T-helper 2 cell treated with Interferon-gamma antibody and Interleukin-4, amounts not matched to agents 5 μg/mL and 100 μg/mL, for 36 hours (primary cell): ENCODE results near the gene COA3.
A peak's percentile ranks its signal among the peaks of the same experiment; 100 is the strongest.

Experiments used
- DNase-seq: peaks from one replicate; pipeline ENCODE4 v3.0.0; 2021; ENCODE audit warnings: low spot score
- H3K27ac Mint-ChIP-seq: one replicate; pipeline ENCODE4 v1.8.0; 2021; ENCODE audit warnings: mild to moderate bottlenecking, mixed read lengths
- H3K27me3 Mint-ChIP-seq: one replicate; pipeline ENCODE4 v1.8.0; 2021; ENCODE audit warnings: low read depth, mixed read lengths
- H3K36me3 Mint-ChIP-seq: one replicate; pipeline ENCODE4 v1.8.0; 2021; ENCODE audit warnings: low read depth, mixed read lengths
- H3K4me1 Mint-ChIP-seq: one replicate; pipeline ENCODE4 v1.8.0; 2021; ENCODE audit warnings: low read depth, mixed read lengths
- H3K4me3 Mint-ChIP-seq: one replicate; pipeline ENCODE4 v1.8.0; 2022; ENCODE audit warnings: mild to moderate bottlenecking, moderate library complexity, mixed read lengths
- H3K9me3 Mint-ChIP-seq: one replicate; pipeline ENCODE4 v1.8.0; 2021; ENCODE audit warnings: mixed read lengths

The COA3 gene

DNA sequence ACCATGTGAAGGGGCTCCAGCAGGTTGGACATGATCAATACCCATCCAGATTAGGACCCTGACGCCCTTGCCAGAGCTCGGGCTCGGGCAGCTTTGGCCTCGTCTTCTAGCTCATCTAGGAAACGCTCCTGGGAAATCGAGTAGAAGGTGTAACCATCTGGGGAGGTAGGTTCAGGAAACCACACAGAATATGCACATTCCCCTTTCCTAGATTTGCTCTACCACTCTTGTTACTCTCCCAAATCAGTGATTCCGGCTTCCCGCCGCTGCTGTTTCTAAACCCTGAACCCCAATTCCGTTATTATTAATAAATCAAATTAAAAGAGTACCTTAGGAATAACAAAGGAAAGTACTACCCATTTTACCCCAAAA, 507 bp downstream of the COA3 start:
- Mint-ChIP-seq H3K27ac (peak overlapping the region; percentile 75), H3K9me3 (peaks cover 4% of the 10 kb centered on the region), H3K4me3 (peak overlapping the region; percentile 94), H3K36me3 (peaks cover 11% of the 10 kb centered on the region), H3K4me1 (peaks cover 11% of the 10 kb centered on the region), H3K27me3 (peaks cover 18% of the 10 kb centered on the region)
- no peak for DNase-seq

DNA sequence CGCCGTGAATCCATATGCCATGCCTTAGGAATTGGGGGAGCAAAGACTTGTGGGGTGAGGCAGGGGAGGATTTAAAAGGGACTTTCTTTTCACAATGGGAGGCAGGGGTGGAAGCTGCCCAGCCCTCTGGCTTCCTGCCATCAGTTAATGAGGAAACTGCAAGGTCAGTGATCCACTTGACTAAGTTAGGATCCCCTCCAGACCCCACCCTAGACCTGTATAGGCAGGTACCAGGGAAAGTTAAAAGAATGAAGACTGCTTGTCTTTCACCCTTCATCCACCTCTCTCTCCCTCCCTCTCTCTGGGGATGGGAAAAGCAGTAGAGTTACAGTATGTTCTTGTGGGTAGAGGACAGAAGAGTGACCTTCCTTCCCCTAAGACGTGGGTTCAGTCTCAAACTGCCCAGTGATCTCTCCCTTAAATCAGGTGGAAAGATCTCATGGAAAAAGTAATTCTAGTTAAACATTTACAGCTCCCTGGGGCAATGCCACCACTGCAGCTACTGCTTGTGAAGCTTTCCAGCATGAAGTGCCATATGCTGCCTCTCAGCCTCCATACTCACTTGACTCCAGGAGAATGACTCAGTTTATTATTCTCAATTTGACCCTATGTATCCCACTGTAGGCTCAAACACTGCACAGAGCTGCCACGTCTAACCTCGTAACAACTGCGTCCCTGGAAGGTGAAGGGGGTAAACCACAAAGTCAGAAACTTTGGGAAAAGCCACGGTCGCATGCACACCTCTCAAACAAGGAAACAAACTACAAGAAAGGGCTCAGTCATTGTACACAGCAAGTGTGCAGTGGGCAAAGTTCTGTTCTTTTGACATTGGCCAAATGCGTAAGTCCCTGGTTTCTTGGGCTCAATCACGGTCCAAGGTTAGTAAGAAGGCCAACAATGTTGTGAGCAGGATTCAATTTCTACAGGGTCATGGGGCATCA, 1.2 kb downstream of the COA3 start:
- peaks cover 4% of the 10 kb centered on the region for H3K9me3 Mint-ChIP-seq
- H3K36me3 Mint-ChIP-seq: peaks cover 11% of the 10 kb centered on the region
- peak overlapping the region; percentile 94 for H3K4me3 Mint-ChIP-seq
- DNase-seq: no peak
- H3K27me3 Mint-ChIP-seq: peaks cover 14% of the 10 kb centered on the region
- no peak overlapping the region for H3K27ac Mint-ChIP-seq
- H3K4me1 Mint-ChIP-seq: peaks cover 11% of the 10 kb centered on the region

DNA sequence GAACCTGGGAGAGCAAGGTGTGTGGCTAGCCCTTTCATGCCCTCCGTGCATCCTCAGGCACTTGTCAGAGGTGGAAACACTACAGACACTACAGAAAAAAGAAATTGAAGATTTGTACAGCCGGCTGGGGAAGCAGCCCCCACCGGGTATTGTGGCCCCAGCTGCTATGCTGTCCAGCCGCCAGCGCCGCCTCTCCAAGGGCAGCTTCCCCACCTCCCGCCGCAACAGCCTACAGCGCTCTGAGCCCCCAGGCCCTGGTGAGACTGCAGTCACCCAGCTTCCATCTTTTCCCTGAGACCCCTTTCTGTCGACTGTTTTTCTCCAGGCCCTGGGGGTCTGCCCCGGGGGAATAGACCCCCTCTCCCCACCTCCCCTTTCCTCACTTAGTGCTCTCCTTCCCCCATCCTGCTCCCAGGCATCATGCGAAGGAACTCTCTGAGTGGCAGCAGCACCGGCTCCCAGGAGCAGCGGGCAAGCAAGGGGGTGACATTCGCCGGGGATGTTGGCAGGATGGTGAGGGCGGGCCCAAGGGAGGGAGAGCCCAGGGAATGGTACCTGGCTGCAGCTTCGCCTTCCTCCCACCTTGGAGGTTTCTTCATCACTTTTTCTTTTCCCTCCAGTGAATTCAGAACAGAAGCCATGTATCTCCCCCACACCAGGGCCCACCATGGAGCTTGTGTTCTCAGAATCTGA, 2.3 kb downstream of the COA3 start:
- peak overlapping the region; percentile 44 for H3K4me3 Mint-ChIP-seq
- no peak for DNase-seq
- H3K4me1 Mint-ChIP-seq: peaks cover 11% of the 10 kb centered on the region
- peaks cover 11% of the 10 kb centered on the region for H3K36me3 Mint-ChIP-seq
- H3K27me3 Mint-ChIP-seq: peaks cover 9% of the 10 kb centered on the region
- no peak overlapping the region for H3K27ac Mint-ChIP-seq
- peaks cover 4% of the 10 kb centered on the region for H3K9me3 Mint-ChIP-seq

GRCh38 chr17:42795465-42795864, 3.0 kb downstream of the COA3 start:
- peaks cover 11% of the 10 kb centered on the region for H3K36me3 Mint-ChIP-seq
- H3K27ac Mint-ChIP-seq: no peak overlapping the region
- peak overlapping the region; percentile 27 for H3K4me3 Mint-ChIP-seq
- peaks cover 4% of the 10 kb centered on the region for H3K9me3 Mint-ChIP-seq
- no peak for DNase-seq
- H3K4me1 Mint-ChIP-seq: peaks cover 11% of the 10 kb centered on the region
- peaks cover 6% of the 10 kb centered on the region for H3K27me3 Mint-ChIP-seq

DNA sequence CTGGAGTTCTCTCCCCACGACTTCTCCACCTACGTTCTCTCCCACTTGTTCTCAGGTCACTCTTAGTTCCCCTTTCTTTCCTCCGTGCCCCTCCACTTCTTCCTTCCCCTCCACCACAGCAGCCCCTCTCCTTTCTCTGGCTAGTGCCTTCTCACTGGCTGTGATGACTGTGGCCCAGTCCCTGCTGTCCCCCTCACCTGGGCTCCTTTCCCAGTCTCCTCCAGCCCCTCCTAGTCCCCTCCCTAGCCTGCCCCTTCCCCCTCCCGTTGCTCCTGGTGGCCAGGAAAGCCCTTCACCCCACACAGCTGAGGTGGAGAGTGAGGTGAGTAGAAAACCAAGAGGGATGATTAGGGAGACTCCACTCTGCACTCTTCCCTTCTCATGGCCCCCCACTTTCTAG, 3.4 kb downstream of the COA3 start:
- Mint-ChIP-seq H3K36me3 (peaks cover 11% of the 10 kb centered on the region), H3K9me3 (peaks cover 4% of the 10 kb centered on the region), H3K4me1 (peaks cover 11% of the 10 kb centered on the region), H3K27ac (no peak overlapping the region), H3K27me3 (peaks cover 5% of the 10 kb centered on the region), H3K4me3 (no peak overlapping the region)
- DNase-seq: no peak

DNA sequence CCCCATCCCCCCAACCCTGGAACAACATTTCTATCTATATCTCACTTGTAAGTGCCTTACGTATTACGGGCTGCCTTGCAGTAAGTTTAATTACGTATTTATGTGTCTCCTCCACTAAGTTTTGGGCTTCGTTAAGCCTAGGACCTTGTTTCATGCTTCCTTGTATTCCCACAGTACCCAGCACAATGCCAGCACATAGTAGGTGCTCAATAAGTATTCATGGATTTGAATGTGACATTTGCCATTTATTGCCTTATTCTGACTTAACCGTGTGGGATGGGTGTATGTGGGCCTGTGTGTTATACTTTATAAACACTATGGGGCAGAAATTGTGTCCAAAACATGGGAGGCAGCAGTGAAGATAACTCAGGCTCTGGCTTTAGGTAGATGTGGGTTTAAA, 6.0 kb downstream of the COA3 start:
- no peak for DNase-seq
- Mint-ChIP-seq H3K27me3 (peaks cover 17% of the 10 kb centered on the region), H3K36me3 (peaks cover 10% of the 10 kb centered on the region), H3K9me3 (no peaks in the 10 kb centered on the region), H3K27ac (no peak overlapping the region), H3K4me1 (peaks cover 4% of the 10 kb centered on the region), H3K4me3 (no peak overlapping the region)

- no peak overlapping the region for H3K27ac Mint-ChIP-seq
- no peak for DNase-seq
- H3K4me1 Mint-ChIP-seq: peaks cover 2% of the 10 kb centered on the region
- H3K27me3 Mint-ChIP-seq: peaks cover 21% of the 10 kb centered on the region
- no peaks in the 10 kb centered on the region for H3K9me3 Mint-ChIP-seq
- H3K36me3 Mint-ChIP-seq: peaks cover 10% of the 10 kb centered on the region
- no peak overlapping the region for H3K4me3 Mint-ChIP-seq
These were observed 6.6 kb downstream of the COA3 start for GRCh38 chr17:42791948-42792347.

- Mint-ChIP-seq H3K27ac (no peak overlapping the region), H3K27me3 (peaks cover 63% of the 10 kb centered on the region), H3K36me3 (no peaks in the 10 kb centered on the region), H3K9me3 (no peaks in the 10 kb centered on the region), H3K4me1 (peaks cover 3% of the 10 kb centered on the region), H3K4me3 (no peak overlapping the region)
- no peak for DNase-seq
These were observed 11.2 kb downstream of the COA3 start for GRCh38 chr17:42787266-42787665.

- peaks cover 3% of the 10 kb centered on the region for H3K4me1 Mint-ChIP-seq
- H3K36me3 Mint-ChIP-seq: peaks cover 2% of the 10 kb centered on the region
- H3K27ac Mint-ChIP-seq: no peak overlapping the region
- no peak for DNase-seq
- no peak overlapping the region for H3K4me3 Mint-ChIP-seq
- no peaks in the 10 kb centered on the region for H3K9me3 Mint-ChIP-seq
- H3K27me3 Mint-ChIP-seq: peaks cover 70% of the 10 kb centered on the region
These were observed 13.5 kb downstream of the COA3 start for GRCh38 chr17:42784811-42785592.

DNA sequence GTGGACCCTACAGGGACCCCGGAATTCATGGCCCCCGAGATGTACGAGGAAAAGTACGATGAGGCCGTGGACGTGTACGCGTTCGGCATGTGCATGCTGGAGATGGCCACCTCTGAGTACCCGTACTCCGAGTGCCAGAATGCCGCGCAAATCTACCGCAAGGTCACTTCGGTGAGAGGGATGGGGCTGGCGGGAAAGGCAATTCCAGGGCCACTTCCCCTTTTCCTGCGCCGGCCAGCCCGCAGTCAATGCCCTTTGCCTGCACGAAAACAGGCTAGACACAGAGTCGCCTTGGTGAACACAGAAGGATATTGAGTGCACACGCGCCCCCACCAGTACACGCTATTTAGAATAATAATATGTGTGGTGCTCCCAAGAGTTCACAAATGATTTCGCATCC, 14.1 kb downstream of the COA3 start:
- H3K36me3 Mint-ChIP-seq: peaks cover 7% of the 10 kb centered on the region
- H3K4me1 Mint-ChIP-seq: peaks cover 3% of the 10 kb centered on the region
- no peak overlapping the region for H3K4me3 Mint-ChIP-seq
- DNase-seq: no peak
- H3K9me3 Mint-ChIP-seq: no peaks in the 10 kb centered on the region
- H3K27me3 Mint-ChIP-seq: peaks cover 72% of the 10 kb centered on the region
- H3K27ac Mint-ChIP-seq: no peak overlapping the region

GRCh38 chr17:42783791-42784138, 14.7 kb downstream of the COA3 start:
- Mint-ChIP-seq H3K4me1 (peaks cover 3% of the 10 kb centered on the region), H3K27ac (no peak overlapping the region), H3K27me3 (peaks cover 70% of the 10 kb centered on the region), H3K9me3 (no peaks in the 10 kb centered on the region), H3K4me3 (no peak overlapping the region), H3K36me3 (peaks cover 14% of the 10 kb centered on the region)
- DNase-seq: no peak

- H3K4me1 Mint-ChIP-seq: peaks cover 3% of the 10 kb centered on the region
- H3K27ac Mint-ChIP-seq: no peak overlapping the region
- peaks cover 14% of the 10 kb centered on the region for H3K36me3 Mint-ChIP-seq
- no peak overlapping the region for H3K4me3 Mint-ChIP-seq
- H3K9me3 Mint-ChIP-seq: no peaks in the 10 kb centered on the region
- H3K27me3 Mint-ChIP-seq: peaks cover 70% of the 10 kb centered on the region
- DNase-seq: no peak
These were observed 15.3 kb downstream of the COA3 start for GRCh38 chr17:42783062-42783790.

DNA sequence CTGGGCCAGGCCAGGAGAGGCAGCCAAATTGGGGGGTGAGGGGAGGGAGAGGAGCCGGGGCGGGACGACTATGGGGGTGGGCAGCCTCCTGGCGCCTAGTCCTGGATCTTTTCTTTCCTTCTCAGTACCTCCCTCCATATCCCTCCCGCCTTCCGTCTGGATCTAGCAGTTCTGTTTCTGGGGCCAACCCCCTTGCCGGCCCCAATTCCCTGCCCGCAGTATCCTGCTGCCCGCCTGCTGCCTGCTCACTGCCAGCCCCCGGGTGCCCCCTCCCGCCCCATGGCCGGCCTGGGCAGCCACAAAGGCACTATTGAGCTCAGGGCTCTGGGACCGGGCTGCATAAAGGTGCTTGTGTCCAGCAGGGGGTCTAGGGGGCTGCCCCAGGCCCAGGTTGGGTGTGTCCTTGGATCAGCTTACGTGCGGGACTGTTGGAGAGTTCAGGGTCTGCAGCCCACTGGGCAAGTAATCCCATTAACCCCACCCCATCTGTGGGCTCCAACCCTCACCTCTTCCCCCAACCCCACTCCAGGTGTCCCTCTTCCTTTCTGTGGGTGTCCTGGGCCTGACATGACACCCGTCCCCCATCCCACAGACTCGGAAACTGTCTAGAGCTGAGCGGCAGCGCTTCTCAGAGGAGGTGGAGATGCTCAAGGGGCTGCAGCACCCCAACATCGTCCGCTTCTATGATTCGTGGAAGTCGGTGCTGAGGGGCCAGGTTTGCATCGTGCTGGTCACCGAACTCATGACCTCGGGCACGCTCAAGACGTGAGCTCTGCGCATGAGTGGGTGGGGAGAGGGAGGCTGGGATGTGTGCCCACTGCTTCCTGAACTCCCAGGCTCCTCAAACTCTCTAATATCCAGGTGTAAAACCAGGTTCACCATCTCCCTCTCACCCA, 16.1 kb downstream of the COA3 start:
- Mint-ChIP-seq H3K9me3 (no peaks in the 10 kb centered on the region), H3K27ac (no peak overlapping the region), H3K36me3 (peaks cover 20% of the 10 kb centered on the region), H3K27me3 (peaks cover 64% of the 10 kb centered on the region), H3K4me3 (no peak overlapping the region), H3K4me1 (peaks cover 3% of the 10 kb centered on the region)
- no peak for DNase-seq
